Activated T-helper 17 cell treated with anti-CD3 and anti-CD28 coated beads, Interleukin-2, amount 50 U/mL, for 72 hours (primary cell): ENCODE measurements around the gene CNOT3. TPM values are rescaled to one million over a fixed set of nuclear protein-coding genes. Genes with fewer than 3 reads are reported as not detected.

ENCODE experiments used
- ATAC-seq: fragments of 150-1000 bp; cut with Tn5 transposase; replicated peaks from 2 replicates; pipeline ENCODE4 v1.10.0; 2021; ENCODE audit warnings: mild to moderate bottlenecking, moderate library complexity
- H3K27ac Mint-ChIP-seq: one replicate; pipeline ENCODE4 v1.8.0; 2022; ENCODE audit warnings: mixed read lengths
- H3K27me3 Mint-ChIP-seq: one replicate; pipeline ENCODE4 v1.8.0; 2022; ENCODE audit warnings: mixed read lengths
- H3K36me3 Mint-ChIP-seq: one replicate; pipeline ENCODE4 v1.8.0; 2022; ENCODE audit warnings: low read depth, mild to moderate bottlenecking, mixed read lengths
- H3K4me1 Mint-ChIP-seq: one replicate; pipeline ENCODE4 v1.8.0; 2022; ENCODE audit warnings: mixed read lengths
- H3K4me3 Mint-ChIP-seq: one replicate; pipeline ENCODE4 v1.8.0; 2022; ENCODE audit warnings: mild to moderate bottlenecking, mixed read lengths
- H3K9me3 Mint-ChIP-seq: one replicate; pipeline ENCODE4 v1.8.0; 2022; ENCODE audit warnings: mixed read lengths
- total RNA-seq, 2 donors: library from RNA; stranded (reverse); gene quantifications; one replicate each; pipeline ENCODE4 v1.2.3, GENCODE V29; 2022

CNOT3 gene
- total RNA-seq, 2 donors from 2014 or later = 51.4 to 61.4 TPM

DNA sequence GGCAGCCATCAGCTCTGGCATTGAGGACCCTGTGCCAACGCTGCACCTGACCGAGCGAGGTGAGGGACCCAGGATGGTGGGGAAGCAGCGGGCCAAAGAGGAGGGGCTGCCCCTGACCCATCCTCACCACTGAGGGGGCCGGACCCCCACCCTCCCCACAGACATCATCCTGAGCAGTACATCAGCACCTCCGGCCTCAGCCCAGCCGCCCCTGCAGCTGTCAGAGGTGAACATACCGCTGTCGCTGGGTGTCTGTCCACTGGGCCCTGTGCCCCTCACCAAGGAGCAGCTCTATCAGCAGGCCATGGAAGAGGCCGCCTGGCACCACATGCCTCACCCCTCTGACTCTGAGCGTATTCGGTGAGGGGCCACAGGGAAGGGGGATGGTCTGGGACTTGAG is 14.7 kb downstream of the CNOT3 start:
- H3K4me3 Mint-ChIP-seq = no peak overlapping the region
- ATAC-seq = no peak
- H3K27me3 Mint-ChIP-seq = no peaks in the 10 kb centered on the region
- H3K9me3 Mint-ChIP-seq = no peaks in the 10 kb centered on the region
- peaks cover 10% of the 10 kb centered on the region for H3K4me1 Mint-ChIP-seq
- no peak overlapping the region for H3K27ac Mint-ChIP-seq
- H3K36me3 Mint-ChIP-seq = peaks cover 93% of the 10 kb centered on the region

DNA sequence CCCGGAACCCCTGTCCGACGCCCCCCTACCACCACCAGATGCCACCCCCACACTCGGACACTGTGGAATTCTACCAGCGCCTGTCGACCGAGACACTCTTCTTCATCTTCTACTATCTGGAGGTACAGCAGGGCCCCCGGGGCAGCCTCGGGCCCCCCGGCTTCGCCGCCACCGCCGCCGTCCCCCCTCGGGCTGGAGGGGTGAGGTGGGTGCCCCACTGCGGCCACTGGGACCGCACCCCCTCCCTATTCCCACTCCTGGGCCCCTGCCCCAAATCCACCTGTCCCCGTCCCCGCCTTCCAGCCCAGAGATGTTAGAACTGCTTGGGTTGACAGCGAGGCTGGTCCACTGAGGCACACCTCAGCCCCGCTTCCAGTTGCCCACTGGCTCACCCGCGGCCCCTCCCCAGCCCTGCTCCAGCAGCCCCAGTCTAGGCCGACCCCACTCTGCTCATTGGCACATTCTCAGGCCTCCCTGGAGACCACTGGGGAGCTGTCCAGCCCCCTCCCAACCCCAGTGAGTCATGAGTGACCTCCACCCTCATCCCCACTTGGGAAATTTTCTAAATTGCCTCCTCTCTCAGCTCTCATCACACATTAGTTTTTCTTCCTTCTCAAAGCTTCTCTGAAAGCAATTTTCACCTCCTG is 15.4 kb downstream of the CNOT3 start:
- no peaks in the 10 kb centered on the region for H3K27me3 Mint-ChIP-seq
- ATAC-seq = no peak
- peak overlapping the region; percentile 20 for H3K27ac Mint-ChIP-seq
- H3K4me3 Mint-ChIP-seq = no peak overlapping the region
- peaks cover 10% of the 10 kb centered on the region for H3K4me1 Mint-ChIP-seq
- peaks cover 92% of the 10 kb centered on the region for H3K36me3 Mint-ChIP-seq
- H3K9me3 Mint-ChIP-seq = no peaks in the 10 kb centered on the region

DNA sequence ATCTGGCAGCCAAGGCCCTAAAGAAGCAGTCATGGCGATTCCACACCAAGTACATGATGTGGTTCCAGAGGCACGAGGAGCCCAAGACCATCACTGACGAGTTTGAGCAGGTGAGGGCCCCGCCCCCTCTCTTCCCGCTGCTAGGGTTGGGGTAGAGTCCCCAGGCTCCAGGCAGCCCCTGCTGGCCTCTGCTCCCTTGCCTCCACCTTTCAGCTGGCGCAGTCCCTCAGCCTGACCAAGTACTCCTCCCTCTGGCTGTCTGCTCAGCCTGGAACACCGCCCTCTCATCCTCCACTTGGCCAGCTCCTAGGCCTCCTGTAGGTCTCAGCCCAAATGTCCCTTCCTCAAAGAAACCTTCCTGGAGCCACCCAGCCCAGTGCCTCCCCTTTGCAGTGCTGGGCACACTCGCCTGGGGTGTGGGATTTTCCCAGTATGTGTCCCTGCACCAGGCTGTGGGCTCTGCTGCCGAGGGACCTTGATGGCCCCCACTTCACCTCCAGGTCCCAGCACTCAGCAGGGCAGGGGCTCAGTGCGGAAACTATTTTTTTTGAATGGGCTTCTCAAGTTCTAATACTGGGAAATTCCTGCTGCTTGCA is 16.3 kb downstream of the CNOT3 start:
- no peaks in the 10 kb centered on the region for H3K27me3 Mint-ChIP-seq

DNA sequence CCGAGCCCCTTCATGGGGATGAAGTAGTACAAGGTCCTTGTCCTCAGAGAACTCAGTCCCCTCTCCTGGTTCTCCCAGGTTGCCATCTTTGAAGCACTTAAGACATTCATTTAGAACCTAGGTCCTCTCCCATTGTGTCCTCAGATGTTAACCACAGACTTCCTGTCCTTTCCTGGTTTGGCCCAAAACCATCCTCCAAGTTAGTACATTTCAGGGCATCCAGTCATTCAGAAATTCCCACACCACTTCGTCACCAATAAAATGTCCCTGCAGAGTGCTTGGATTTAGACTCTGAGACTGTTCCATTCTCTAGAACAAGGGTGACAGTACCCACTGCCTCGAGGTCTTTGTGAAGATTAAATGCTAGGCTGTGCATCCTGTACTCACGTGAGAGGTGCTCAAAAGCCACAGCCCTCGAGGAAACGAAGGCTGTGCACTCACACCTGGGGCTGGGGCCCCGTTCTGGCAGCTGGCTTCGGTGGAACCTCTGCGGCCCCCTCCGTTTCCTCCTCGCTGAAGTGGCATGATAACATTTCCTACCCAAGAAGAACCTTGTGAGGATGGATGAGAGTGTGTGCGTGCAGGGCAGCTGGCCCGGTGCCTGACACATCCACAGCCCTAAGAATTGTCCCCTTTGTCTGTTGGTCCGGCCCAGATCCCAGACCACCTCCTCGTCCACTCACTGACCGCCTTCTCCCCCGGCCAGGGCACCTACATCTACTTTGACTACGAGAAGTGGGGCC is 17.2 kb downstream of the CNOT3 start:
- H3K27me3 Mint-ChIP-seq = no peaks in the 10 kb centered on the region
- H3K4me1 Mint-ChIP-seq = peaks cover 8% of the 10 kb centered on the region
- no peak for ATAC-seq
- H3K9me3 Mint-ChIP-seq = no peaks in the 10 kb centered on the region
- H3K4me3 Mint-ChIP-seq = no peak overlapping the region
- peak overlapping the region; percentile 25 for H3K27ac Mint-ChIP-seq
- peaks cover 91% of the 10 kb centered on the region for H3K36me3 Mint-ChIP-seq

More for the DNA sequence above, 16.3 kb downstream of the CNOT3 start:
- Mint-ChIP-seq H3K4me3 (no peak overlapping the region), H3K27ac (peak overlapping the region; percentile 25), H3K4me1 (peaks cover 10% of the 10 kb centered on the region), H3K9me3 (no peaks in the 10 kb centered on the region), H3K36me3 (peaks cover 94% of the 10 kb centered on the region)
- ATAC-seq = no peak

DNA sequence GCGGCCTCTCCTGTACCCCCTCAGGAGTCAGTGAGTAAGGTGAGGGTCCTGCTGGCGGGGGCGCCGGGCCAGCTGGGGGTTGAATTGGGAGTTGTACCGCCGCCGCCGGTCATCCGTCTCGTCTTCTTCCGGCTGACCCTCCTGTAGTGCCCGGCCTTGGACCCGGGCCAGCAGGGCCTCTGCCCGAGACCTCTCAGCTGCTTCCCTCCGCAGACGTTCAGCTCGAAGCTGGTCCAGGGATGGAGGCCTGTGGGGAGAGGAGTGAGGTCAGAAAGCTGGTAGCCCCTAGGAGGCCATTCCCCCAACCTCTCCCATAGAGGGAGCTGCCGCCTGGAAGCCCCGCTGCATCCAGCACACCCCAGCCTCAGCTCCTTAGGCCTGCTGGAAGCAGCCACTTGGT is 18.1 kb downstream of the CNOT3 start:
- no peak overlapping the region for H3K4me3 Mint-ChIP-seq
- H3K36me3 Mint-ChIP-seq = peaks cover 83% of the 10 kb centered on the region

DNA sequence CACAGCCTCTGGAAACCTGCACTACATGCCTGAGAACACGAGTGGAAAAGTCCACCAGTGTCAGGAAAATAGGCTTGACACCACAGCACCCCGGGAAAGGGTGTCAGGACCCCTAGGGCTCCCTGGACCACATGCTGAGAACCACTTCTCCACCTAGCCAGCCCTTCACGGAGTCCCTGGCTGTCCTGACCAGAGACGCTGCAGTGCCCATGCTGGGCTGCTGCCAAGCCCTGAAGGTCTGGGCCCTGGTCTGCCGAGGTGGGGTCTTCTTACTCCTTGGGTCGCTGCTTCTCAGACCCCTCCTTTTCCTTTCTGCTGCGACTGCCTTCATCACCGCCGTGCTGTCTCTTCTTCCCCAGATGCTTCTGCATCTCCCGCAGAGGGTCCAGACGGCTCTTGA is 18.9 kb downstream of the CNOT3 start:
- H3K36me3 Mint-ChIP-seq = peaks cover 75% of the 10 kb centered on the region
- H3K27ac Mint-ChIP-seq = no peak overlapping the region
- H3K27me3 Mint-ChIP-seq = no peaks in the 10 kb centered on the region
- ATAC-seq = no peak
- peaks cover 13% of the 10 kb centered on the region for H3K4me1 Mint-ChIP-seq
- no peaks in the 10 kb centered on the region for H3K9me3 Mint-ChIP-seq
- H3K4me3 Mint-ChIP-seq = no peak overlapping the region

More for the DNA sequence above, 18.1 kb downstream of the CNOT3 start:
- Mint-ChIP-seq H3K27ac (no peak overlapping the region), H3K4me1 (peaks cover 9% of the 10 kb centered on the region), H3K27me3 (no peaks in the 10 kb centered on the region), H3K9me3 (no peaks in the 10 kb centered on the region)
- ATAC-seq = no peak

DNA sequence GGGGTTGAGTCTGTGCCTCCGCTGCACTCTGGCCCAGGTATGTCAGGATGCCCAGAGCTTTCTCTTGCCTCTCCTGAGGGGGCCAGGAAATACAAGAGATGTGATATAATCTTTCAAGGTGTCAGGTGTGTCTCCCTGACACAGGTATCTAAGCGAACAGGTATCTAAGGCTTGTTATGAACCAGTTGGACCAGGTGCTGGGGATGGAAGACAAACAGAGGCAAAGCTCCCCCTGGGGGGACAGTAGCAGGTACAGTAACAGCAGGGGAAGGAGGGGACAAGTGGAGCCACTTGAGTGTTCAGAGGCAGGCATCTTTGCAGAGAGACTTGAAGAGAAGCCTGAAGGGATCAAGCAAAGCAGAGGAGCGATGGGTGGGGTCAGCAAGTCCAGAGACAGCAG is 19.4 kb downstream of the CNOT3 start:
- no peak for ATAC-seq
- Mint-ChIP-seq H3K9me3 (no peaks in the 10 kb centered on the region), H3K4me3 (no peak overlapping the region), H3K27me3 (no peaks in the 10 kb centered on the region), H3K27ac (no peak overlapping the region), H3K36me3 (peaks cover 70% of the 10 kb centered on the region), H3K4me1 (peaks cover 13% of the 10 kb centered on the region)

DNA sequence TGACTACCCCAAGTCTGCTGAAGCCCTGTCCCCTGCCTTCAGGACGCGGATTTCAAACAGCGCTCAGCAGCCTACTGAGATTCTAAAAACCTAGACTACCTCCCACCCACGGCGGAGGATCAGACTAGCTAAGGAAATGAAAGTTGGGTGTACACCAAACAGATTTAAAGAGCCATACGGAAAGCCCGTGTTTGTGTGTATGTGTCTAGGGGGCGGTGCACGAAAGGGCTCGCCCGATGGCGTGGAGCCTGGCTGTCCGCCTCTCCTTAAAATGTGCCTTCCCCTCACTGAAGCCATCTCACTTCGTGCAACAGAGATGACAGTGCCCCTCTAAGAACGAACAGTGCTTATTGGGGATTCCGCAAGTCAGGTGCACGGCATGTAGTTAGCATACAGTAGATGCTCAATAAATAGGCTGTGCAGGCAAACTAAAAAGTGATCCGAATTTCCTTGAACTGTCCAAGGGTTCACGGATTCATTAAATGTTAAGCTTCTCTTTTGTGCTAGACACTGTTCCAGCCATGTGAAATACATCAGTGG is 21.3 kb downstream of the CNOT3 start:
- no peaks in the 10 kb centered on the region for H3K27me3 Mint-ChIP-seq
- H3K27ac Mint-ChIP-seq = peak overlapping the region; percentile 97
- H3K9me3 Mint-ChIP-seq = no peaks in the 10 kb centered on the region
- no peak for ATAC-seq
- H3K4me3 Mint-ChIP-seq = peak overlapping the region; percentile 95
- H3K4me1 Mint-ChIP-seq = peaks cover 22% of the 10 kb centered on the region
- peaks cover 52% of the 10 kb centered on the region for H3K36me3 Mint-ChIP-seq

DNA sequence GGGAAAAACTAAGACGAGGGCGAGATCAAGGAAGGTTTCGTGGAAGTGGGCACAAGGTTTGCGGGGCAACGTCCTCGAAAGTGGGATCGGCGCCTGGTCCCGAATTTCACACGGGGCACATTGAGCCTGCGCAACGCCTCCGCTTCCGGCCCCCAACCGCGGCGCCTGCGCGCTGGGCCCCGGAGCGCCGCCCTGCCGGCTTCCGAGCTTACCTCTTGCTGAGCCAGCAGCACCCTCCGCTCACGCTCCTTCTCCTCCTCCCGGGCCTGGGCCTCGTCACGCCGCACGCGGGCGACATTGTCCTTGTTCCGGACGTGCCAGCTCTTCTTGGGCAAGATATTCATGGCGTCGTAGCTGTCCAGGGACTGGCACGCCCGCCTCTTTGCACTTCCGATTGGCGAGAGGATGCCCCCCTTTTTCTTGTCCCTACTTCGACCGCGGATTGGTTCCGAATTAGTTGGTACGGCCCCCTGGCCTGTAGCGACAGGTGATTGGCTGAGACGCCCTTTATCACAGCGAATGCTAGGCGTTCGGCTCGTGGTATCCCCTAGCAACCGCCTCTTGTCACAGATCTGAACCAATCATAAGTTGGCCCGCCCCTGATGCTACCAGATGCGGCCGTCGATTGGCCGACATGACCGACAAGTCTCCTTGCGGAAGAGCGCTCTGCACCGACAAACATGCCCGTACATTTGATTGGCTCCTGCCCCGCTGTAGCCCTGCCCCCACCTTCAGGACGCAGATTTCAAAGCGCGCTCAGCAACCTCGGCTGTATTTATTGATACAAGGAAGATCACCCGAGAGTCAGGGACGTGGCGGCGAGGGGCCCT is 22.0 kb downstream of the CNOT3 start, which contains the start of gene LENG1:
Gene LENG1, minus strand, starts transcription at position 370 of the 830 bp plus-strand sequence. Its CDS starts 26 bp downstream, at position 344.
- Mint-ChIP-seq H3K4me1 (peaks cover 26% of the 10 kb centered on the region), H3K36me3 (peaks cover 45% of the 10 kb centered on the region), H3K9me3 (no peaks in the 10 kb centered on the region), H3K27ac (peak within 1 kb of the TSS; percentile 97), H3K4me3 (peak within 1 kb of the TSS; percentile 95), H3K27me3 (no peaks in the 10 kb centered on the region)
- ATAC-seq = peak; percentile 95

DNA sequence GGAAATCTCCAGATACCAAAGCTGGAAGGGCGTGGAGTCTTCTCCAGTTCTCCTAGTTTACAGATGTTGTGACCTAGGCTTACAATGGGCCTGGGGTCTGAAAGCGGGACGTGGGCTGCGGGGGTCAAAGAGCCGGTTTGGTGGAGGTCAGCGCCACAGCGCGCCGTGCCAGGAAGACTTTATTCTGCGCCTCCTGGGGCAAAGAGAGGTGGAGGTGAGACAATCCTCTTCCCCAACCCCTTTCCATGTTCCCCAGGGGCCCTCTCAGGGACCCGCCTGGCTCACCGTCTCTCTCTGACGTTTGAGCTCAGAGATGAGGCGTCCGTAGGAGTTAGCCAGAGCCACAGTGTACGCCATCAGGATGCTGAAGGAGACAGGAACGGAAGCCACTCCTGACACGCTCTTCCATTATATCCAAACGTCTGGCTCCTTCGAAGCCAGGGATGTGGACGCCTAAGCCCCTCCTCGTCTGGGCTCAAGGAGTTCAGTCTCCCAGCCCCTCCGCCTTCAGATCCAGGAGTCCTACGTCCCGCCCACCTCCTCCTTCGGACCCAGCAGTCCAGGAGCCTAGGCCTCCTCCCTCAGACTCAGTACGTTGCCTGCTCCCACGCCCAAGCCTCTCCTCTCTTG is 22.7 kb downstream of the CNOT3 start:
- no peak for ATAC-seq
- peak overlapping the region; percentile 95 for H3K4me3 Mint-ChIP-seq
- peaks cover 38% of the 10 kb centered on the region for H3K36me3 Mint-ChIP-seq
- peaks cover 25% of the 10 kb centered on the region for H3K4me1 Mint-ChIP-seq
- H3K27me3 Mint-ChIP-seq = no peaks in the 10 kb centered on the region
- peak overlapping the region; percentile 97 for H3K27ac Mint-ChIP-seq
- H3K9me3 Mint-ChIP-seq = no peaks in the 10 kb centered on the region

DNA sequence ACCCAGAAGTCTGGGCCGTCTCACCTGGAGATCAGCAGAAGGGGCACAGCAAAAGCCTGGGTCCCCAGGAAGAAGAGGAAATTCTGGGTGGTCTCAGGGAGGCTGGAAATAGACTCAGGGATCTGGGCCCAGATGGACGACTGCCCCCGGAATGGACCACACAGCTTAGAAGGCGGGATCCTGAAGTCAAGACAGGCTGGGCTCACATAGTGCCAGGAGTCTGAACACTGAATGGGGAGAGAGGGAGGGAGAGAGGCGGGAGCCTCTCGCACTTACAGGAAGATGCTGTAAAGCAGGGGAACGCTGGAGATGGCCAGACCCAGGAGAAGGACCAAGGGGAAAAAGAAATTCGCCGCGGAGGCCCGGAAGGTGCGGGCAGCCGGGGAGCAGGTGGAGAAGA is 23.3 kb downstream of the CNOT3 start:
- peak overlapping the region; percentile 95 for H3K4me3 Mint-ChIP-seq
- peak overlapping the region; percentile 97 for H3K27ac Mint-ChIP-seq
- H3K36me3 Mint-ChIP-seq = peaks cover 34% of the 10 kb centered on the region
- H3K4me1 Mint-ChIP-seq = peaks cover 25% of the 10 kb centered on the region
- no peaks in the 10 kb centered on the region for H3K9me3 Mint-ChIP-seq
- no peak for ATAC-seq
- H3K27me3 Mint-ChIP-seq = no peaks in the 10 kb centered on the region

DNA sequence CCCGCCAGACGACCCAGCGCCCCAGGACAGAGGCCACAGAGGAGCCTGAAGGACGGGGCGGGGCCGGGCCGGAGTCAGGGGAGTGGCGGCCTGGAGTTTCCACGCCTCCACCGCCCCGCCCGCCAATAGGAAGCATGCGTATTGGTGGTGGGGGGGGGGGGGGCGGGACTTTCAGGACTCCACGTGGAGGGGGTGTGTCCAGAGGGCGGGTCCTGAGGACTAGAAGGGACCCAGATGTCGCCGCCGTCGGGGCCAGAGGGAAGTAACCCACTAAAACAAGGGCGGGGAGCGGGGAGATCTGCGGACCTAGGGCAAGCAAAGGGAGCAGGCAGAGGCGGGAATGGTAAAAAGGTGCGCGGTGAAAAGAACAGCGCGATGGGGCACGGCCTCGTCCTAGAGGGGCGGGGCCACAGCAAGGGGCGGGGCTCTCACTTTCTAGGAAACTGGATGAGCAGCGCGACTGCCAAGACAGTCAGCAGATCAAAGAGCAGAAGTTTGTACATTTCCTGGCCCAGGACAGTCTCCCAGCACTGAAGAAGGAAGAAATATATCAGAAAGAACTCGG is 24.8 kb downstream of the CNOT3 start:
- Mint-ChIP-seq H3K27me3 (no peaks in the 10 kb centered on the region), H3K4me1 (peaks cover 25% of the 10 kb centered on the region), H3K4me3 (peak overlapping the region; percentile 95), H3K9me3 (no peaks in the 10 kb centered on the region), H3K27ac (no peak overlapping the region), H3K36me3 (peaks cover 19% of the 10 kb centered on the region)
- peak; percentile 10 for ATAC-seq

DNA sequence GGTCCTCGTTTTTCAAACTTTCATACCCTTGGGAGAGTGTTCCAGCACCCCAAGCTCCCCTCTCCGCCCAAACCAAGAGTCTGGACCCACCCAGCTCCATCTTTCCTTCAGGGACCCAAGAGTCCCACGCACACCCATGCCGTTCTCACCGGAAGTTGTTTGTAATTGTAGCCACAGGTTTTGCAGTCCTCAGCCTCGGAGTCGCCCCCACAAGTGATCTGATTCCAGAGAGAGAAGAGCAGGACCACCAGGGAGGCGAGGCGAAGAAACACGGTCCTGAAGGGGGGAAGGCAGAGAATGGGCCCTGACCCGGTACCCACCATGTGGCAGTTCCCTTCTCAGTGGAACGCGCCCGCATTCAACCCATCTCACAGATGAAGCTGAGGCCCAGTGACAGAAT is 25.3 kb downstream of the CNOT3 start:
- Mint-ChIP-seq H3K27me3 (no peaks in the 10 kb centered on the region), H3K27ac (no peak overlapping the region), H3K9me3 (no peaks in the 10 kb centered on the region), H3K36me3 (peaks cover 15% of the 10 kb centered on the region), H3K4me1 (peaks cover 25% of the 10 kb centered on the region), H3K4me3 (peak overlapping the region; percentile 95)
- ATAC-seq = no peak
